GM18505 (cell line): ENCODE measurements around the gene MTHFD2L.

Experiments used
- ATAC-seq: cut with Tn5 transposase; IDR thresholded peaks from one replicate; pipeline ENCODE4 v1.9.1; 2021; ENCODE audit not compliant: unreplicated experiment
- POLR2A ChIP-seq: IDR thresholded peaks from 4 replicates; pipeline ENCODE4 v1.6.1; 2011; ENCODE audit warnings: borderline replicate concordance; ENCODE audit not compliant: insufficient read depth, insufficient read length; ENCODE audit errors: extremely low read depth

The MTHFD2L gene

DNA sequence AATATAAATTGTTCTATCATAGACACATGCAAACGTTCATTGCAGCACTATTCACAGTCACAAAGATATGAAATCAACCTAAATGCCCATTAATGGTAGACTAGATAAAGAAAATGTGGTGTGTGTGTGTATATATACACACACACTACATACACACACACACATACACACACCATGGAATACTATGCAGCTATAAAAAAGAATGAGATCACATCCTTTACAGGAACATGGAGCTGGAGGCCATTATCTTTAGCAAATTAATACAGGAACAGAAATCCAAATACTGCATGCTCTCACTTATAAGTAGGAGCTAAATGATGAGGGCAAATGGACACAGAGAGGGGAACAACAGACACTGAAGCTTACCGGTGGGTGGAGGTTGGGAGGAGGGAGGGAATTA, 65.2 kb downstream of the MTHFD2L start:
- no peak for ATAC-seq
- no peak for TF ChIP-seq POLR2A

DNA sequence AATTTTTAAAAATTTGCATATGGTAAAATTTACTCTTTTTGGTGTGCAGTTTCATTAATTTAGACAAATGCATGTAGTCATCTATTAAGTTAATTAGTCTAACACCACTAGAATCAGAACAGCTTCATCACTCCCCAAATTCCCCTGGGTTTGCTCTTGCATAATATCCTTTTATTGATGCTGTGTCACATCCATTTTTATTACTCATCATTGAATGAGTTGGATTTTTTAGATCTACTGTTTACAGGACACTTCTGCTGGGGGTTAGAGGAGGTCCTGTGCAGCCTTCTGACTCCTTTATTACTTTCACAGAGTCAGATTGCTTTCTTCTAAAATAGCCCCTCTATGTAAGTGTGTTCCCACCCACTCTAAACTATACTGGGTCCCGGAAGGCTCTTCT, 65.9 kb downstream of the MTHFD2L start:
- ATAC-seq, result no peak
- TF ChIP-seq POLR2A, result no peak

GRCh38 chr4:74228691-74229640, 71.0 kb downstream of the MTHFD2L start:
- ATAC-seq, result peak; percentile 78
- TF ChIP-seq POLR2A, result no peak

DNA sequence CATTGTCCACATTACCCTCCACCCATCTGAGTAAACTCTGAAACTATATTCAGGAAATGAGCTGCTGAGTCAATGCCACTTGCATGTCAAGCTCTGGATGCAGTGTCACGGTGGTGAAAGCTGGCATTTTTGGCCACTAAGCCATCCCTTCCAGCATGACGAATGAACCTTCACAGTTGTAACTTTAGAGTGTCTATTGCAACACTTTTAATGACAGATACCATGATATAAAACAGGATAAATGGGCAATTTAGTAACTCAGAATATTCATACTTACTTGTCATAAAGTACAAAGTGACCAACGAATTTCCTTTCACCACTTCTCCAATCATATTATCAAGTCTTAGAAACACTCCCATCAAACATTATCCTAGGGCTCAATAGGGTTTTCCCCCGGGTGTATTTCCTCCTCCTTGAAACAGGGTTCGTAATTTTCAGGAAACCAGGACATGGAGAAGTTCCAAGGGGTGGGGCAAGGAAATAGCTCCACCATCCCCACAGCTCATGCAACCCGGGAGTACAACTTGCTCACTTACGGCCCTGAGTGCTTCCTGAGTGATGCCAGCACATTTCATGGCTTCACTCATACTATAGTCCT, 73.1 kb downstream of the MTHFD2L start:
- ATAC-seq, result no peak
- no peak for TF ChIP-seq POLR2A

DNA sequence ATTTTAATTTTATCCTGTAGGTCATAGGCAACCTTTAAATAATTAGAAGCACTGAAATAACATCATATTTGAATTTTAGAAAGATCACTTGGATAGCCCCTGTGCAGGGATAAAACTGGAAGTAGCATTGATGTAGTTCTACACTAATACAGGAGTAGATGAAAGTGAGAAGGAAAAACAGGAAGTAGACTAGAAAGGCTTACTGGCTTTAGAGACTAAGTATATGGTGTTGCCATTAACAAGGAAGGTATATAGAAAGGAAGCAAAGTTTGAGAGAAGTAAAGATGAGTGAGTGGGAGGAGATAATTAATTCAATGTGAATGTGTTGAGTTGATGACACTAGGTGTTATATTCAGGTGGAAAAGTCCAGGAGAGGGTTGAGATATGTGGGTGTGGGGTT, 77.2 kb downstream of the MTHFD2L start:
- no peak for TF ChIP-seq POLR2A

DNA sequence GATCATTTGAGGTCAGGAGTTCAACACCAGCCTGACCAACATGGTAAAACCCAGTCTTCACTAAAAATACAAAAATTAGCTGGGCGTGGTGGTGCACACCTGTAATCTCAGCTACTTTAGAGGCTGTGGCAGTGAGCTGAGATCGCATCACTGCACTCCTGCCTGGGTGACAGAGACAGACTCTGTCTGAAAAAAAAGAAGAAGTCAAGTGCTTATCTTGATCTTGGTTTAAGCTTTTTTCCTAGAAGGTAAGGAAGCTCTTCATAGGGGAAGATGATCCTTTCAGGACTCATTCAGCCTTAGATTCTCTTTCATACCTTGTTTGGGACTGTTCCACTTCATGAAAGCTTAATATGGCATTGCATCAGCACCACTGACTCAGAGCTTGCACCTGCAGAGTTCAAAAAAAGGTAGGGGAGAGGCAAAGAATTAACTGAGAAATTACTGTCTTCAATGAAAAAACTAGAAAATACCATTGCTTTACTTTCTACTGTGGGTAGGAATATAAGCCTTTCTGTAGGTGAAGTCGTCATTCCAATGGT, 79.6 kb downstream of the MTHFD2L start:
- ATAC-seq, result no peak
- no peak for TF ChIP-seq POLR2A

More for the DNA sequence above, 77.2 kb downstream of the MTHFD2L start:
- ATAC-seq, result peak; percentile 84

DNA sequence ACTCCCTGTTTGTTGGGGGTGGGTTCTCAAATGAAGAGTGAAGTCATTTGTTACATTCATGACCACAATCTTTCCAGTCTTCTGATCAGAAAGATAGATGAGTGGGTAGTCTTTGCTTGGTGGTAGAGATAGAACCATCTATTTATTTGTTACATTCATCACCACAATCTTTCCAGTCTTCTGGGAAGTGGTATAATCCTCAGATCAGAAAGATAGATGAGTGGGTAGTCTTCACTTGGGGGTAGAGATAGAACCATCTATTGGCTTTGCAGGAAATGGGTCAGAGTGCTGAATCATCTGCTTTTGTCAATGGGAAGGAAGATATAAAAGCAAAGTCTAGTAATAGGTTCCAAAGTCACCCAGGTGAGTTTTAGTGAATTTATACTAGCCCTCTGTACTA, 86.1 kb downstream of the MTHFD2L start:
- no peak for TF ChIP-seq POLR2A
- ATAC-seq, result no peak

DNA sequence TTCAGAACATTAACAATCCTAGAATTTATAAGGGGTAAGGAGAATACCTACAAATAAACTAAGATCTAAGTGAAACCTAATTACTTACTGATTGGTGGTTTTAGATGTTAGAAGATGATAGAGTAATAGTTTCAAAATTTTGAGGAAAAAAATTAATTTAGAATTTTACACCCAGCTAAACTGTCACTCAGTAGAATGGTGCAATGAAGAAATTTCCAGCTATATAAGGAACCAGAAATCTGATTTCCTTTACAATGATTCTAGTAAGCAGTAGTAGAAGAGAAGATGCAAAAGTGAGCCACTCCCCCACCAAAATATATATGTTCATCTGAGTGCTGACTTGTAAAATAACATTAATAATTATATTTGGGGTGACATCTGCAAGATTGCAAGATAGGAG, 95.0 kb downstream of the MTHFD2L start:
- TF ChIP-seq POLR2A, result no peak
- no peak for ATAC-seq

DNA sequence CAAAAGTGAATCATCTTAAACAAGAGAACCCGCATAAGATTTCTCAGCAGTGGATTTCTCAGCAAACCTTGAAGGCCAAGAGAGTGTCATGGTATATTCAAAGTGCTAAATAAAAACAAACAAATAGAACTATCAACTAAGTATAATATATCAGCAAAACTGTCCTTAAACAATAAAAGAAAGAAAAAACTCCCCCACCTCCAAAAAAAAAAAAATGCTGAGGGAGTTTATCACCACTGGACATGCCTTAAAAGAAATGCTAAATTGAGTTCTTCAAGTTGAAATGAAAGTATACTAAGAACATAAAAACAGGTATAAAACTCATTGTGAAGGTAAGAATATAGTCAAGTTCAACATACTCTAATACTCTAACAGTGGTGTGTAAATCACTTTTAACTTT, 96.5 kb downstream of the MTHFD2L start:
- TF ChIP-seq POLR2A, result no peak
- ATAC-seq, result no peak

GRCh38 chr4:74255096-74255495, 97.2 kb downstream of the MTHFD2L start:
- TF ChIP-seq POLR2A, result no peak
- ATAC-seq, result no peak

- no peak for TF ChIP-seq POLR2A
- no peak for ATAC-seq
Observed at GRCh38 chr4:74258963-74259362, 101.0 kb downstream of the MTHFD2L start.

DNA sequence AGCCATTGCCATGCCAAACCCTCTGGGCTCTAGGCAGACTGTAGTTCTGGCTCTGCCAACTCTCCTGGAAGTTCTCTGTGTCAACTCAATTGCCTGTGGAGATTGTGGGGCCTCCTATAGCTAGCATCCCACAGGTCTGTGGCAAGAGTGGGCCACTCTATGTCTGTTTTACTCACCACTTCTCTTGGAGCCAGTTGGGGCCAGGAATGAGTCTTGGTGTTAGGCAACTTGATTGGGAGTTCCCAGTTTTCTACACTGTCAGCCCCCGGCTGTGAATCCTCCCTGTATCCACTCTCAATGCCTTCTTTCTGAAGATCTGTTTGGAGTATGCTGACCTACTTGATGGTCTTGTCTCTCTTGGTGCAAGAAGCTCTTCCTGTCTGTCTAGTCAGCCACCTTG, 102.1 kb downstream of the MTHFD2L start:
- no peak for TF ChIP-seq POLR2A
- no peak for ATAC-seq

DNA sequence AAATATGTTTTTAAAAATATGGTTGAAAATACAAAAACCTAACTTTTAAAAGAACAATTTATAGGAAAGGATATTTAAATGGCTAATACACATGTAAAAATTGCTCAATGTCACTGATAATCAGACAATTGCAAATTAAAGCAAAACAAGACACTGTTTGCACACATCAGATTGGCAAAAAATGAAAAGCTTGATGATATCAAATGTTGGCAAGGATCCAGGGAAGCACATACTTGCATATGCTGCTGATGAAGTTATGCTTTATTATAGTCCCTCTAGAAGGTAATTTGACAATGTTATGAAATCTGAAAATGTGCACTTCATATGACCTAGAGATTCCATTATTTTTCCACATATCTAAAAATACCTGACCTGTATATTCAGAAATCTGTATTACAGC, 104.6 kb downstream of the MTHFD2L start:
- no peak for ATAC-seq
- no peak for TF ChIP-seq POLR2A

DNA sequence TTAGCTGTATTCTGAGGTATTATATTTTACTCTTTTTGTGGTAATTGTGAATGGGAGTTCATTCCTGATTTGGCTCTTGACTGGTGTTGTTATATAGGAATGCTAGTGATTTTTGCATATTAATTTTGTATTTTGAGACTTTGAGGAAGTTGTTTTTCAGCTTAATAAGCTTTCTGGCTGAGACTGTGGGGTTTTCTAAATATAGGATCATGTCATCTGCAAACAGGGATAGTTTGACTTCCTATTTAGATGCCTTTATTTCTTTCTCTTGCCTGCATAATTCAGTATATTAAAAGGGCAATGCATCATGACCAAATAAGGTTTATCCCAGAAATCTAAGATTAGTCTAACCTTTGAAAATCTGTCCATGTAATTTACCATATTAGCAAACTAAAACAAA, 105.6 kb downstream of the MTHFD2L start:
- no peak for ATAC-seq
- no peak for TF ChIP-seq POLR2A
